MG63 (cell line): ENCODE measurements around the gene RD3L. TPM values are rescaled to one million over a fixed set of nuclear protein-coding genes. Genes with fewer than 3 reads are reported as not detected.
"Not testable (repeated sequence)": the region's sequence is repeated elsewhere in the genome, so short reads cannot be mapped to it uniquely, and the experiment has no call there.

Experiments used
- DNase-seq: peaks from one replicate; pipeline ENCODE4 v3.0.0-alpha.2; 2020
- H3K27me3 ChIP-seq: fragments of 250-450 bp; sonication (Bioruptor Pico); 2 replicates; pipeline ENCODE4 v1.5.1; 2020; ENCODE audit warnings: mild to moderate bottlenecking, moderate library complexity
- H3K36me3 ChIP-seq: fragments of 250-450 bp; sonication (Bioruptor Pico); 2 replicates; pipeline ENCODE4 v1.5.1; 2020; ENCODE audit warnings: mild to moderate bottlenecking, moderate library complexity
- H3K4me3 ChIP-seq: fragments of 250-450 bp; sonication (Bioruptor Pico); 2 replicates; pipeline ENCODE4 v1.5.1; 2020; ENCODE audit warnings: mild to moderate bottlenecking, moderate library complexity
- H3K9me3 ChIP-seq: fragments of 250-450 bp; sonication (Bioruptor Pico); 2 replicates; pipeline ENCODE4 v1.5.1; 2020; ENCODE audit warnings: mild to moderate bottlenecking, moderate library complexity
- total RNA-seq: library from RNA; depleted of rRNA; stranded (reverse); fragments of >200 nt; shearing (Covaris generic); gene quantifications from 2 replicates; pipeline ENCODE4 v1.2.3, GENCODE V29; 2014; ENCODE audit warnings: low replicate concordance; rRNA removed

The RD3L gene
- not detected in 2 replicates for total RNA-seq

DNA sequence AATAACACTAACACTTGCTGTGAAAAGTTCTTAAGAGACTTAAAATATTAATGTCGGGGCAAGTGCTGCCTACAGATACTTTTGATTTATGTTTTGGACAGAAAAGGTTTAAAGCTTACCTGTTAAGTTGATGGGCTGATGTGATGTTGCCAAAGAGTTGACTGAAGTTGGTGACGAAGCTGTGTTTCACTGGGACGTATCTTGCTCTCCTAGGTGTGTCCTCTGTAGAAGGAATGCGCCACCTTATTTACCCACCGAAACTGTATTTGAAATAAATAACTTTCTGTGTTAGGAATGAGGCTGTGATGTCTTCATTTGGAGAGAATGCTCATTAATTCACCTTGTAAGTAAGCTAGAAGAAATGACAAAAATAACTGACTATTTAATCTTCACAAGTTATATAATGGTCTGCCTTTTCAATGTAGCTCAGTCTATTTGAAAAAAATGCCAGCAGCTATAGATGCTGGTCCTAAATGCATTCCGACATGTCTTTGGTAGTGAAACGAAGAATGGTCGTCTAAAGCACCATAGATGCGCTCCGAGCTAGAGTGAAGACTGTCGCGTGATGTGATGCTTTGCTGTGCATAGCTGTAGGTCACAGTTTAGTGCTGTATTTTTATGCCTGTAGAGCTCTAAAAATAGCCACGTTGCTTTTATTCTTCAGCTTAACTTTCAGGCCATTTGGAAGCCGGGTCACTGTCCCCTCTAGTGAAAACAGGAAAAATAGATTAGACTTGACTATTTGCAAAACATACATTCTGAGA, at the start of gene RD3L:
RD3L (minus strand) TSS at position 557 of the 764 bp plus-strand sequence. CDS start 834 bp downstream, outside the sequence.
- Histone ChIP-seq H3K36me3 (no peaks in the 10 kb centered on the region), H3K4me3 (no peak within 1 kb of the TSS), H3K27me3 (peaks cover 19% of the 10 kb centered on the region), H3K9me3 (no peaks in the 10 kb centered on the region; the same call in 1 of the 2 replicates)
- DNase-seq = no peak

DNA sequence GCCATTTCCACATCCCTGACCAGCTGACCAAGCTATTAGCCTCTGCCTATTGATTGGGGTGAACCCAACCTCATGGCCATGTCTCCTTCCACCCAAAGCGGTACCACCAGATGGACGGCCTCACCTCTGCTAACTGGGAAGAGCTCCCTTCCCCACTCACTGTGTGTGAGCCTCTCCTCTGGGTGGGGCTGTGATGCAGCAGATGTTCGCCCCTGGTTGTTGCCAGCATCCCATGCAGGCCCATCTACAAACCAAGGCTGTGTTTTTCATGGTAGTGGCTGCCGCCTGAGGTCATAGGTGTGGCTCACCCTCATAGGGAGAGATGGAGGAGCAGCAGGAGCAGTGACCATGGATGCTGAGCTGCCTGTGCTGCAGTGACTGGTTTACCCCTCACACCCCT, 47.6 kb upstream of the RD3L start:
- H3K27me3 ChIP-seq = no peaks in the 10 kb centered on the region
- H3K4me3 ChIP-seq = no peak overlapping the region
- H3K9me3 ChIP-seq = peaks cover 5% of the 10 kb centered on the region; the same call in 1 of the 2 replicates
- DNase-seq = no peak
- no peaks in the 10 kb centered on the region for H3K36me3 ChIP-seq

DNA sequence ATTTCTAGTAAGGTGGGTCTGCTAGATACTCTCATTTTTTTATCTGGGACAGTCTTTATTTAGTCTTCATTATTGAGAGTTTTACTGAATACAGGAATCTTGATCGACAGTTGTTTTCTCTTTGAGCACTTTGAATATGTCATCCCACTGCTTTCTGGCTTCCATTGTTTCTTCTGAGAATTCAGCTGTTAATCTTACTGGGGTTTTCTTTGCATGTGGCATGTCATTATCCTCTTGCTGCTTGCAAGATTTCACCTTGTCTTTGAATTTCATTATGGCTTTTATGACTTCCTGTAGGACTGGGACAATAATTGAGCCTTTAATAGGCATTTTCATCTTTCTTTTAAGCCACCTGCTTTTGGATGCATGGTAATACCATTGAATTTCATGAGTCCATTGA, 46.7 kb upstream of the RD3L start:
- Histone ChIP-seq H3K4me3 (no peak overlapping the region), H3K36me3 (no peaks in the 10 kb centered on the region), H3K27me3 (no peaks in the 10 kb centered on the region), H3K9me3 (peaks cover 5% of the 10 kb centered on the region; the same call in 1 of the 2 replicates)
- DNase-seq = no peak

DNA sequence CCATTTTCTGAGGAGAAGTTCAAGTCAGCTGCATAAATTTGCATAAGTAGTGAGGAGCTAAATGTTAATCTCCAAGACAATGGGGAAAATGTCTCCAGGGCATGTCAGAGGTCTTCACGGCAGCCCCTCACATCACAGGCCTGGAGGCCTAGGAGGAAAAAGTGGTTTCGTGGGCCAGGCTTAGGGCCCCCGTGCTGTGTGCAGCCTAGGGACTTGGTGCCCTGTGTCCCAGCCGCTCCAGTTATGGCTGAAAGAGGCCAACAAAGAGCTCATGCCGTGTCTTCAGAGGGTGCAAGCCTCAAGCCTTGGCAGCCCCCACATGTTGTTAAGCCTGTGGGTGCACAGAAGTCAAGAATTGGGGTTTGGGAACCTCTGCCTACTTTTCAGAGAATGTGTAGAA, 41.9 kb upstream of the RD3L start:
- H3K36me3 ChIP-seq = no peaks in the 10 kb centered on the region
- no peak for DNase-seq
- no peak overlapping the region for H3K4me3 ChIP-seq
- H3K9me3 ChIP-seq = peaks cover 5% of the 10 kb centered on the region; the same call in 1 of the 2 replicates
- H3K27me3 ChIP-seq = no peaks in the 10 kb centered on the region

DNA sequence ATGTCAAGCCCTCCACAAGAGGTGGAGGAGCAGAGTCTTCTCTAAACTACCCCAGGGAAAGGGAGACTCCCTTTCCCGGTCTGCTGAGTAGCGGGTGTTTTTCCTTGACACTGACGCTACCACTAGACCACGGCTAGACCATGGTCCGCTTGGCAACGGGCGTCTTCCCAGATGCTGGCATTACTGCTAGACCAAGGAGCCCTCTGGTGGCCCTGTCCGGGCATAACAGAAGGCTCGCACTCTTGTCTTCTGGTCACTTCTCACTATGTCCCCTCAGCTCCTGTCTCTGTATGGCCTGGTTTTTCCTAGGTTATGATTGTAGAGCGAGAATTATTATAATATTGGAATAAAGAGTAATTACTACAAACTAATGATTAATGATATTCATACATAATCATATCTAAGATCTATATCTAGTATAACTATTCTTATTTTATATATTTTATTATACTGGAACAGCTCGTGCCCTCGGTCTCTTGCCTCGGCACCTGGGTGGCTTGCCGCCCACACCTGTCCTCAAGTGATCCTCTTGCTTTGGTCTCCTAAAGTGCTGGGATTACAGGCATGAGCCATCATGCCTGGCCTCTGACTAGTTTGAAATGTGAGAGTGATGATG, 38.4 kb upstream of the RD3L start:
- H3K4me3 ChIP-seq, H3K9me3 ChIP-seq, H3K36me3 ChIP-seq, H3K27me3 ChIP-seq: not testable (repeated sequence)
- peak; percentile 46 for DNase-seq

DNA sequence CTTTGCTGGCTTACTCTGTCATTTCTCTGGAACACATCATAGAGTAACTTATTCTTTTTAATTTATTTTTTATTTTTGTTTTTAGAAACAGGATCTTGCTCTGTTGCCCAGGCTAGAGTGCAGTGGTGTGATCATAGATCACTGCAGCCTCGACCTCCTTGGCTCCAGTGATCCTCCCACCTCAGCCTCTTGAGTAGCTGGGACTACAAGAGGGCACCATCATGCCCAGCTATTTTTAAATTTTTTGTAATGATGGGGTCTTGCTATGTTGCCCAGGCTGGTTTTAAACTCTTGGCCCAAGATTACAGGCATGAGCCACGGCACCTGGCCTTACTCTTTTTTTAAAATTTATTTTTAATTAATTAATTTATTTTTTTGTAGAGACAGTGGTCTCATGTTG, 32.2 kb upstream of the RD3L start:
- no peak for DNase-seq
- Histone ChIP-seq H3K27me3 (no peaks in the 10 kb centered on the region), H3K9me3 (no peaks in the 10 kb centered on the region), H3K36me3 (no peaks in the 10 kb centered on the region), H3K4me3 (no peak overlapping the region)

DNA sequence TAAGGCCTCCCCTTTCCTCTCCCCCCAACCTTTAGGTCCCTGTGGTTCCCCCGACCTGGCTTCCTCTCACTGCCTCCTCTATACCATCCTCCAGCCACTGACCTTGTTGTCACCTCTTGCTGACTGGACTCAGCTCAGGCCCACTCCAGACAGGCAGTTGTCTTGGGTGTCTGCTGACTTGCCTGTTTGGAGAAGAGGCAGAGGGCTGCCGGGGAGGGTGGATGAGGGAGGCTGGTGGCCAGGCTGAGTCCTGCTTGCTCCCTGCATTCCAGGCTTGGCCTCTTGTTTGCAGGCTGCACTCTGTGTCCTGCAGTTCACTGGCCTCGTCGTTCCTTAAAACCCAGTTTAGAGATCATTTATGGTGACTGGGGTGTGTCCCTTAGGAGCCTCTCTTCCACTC, 31.0 kb upstream of the RD3L start:
- no peak for DNase-seq
- Histone ChIP-seq H3K9me3 (no peaks in the 10 kb centered on the region), H3K27me3 (no peaks in the 10 kb centered on the region), H3K36me3 (no peaks in the 10 kb centered on the region), H3K4me3 (no peak overlapping the region)

DNA sequence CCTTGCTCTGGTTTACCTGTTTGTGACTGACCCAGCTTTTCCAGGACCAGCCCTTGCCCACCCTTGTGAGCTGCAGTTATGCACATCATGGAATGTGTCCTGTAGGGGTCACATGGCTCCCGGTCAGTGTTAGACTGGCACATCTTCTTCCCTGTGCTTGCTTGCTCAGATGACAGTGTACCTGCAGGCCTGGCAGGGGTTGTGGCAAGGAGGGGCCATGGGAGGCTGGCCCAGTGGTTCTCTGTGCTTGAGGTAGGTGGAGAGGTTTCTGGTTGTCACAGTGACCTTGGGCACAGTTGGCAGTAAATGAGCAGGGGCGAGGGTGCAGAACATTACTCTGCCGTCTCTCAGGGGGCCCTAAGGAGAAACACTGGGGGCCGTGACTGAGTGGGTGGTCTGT, 27.6 kb upstream of the RD3L start:
- no peak for DNase-seq
- Histone ChIP-seq H3K36me3 (no peaks in the 10 kb centered on the region), H3K9me3 (no peaks in the 10 kb centered on the region), H3K4me3 (no peak overlapping the region), H3K27me3 (no peaks in the 10 kb centered on the region)

DNA sequence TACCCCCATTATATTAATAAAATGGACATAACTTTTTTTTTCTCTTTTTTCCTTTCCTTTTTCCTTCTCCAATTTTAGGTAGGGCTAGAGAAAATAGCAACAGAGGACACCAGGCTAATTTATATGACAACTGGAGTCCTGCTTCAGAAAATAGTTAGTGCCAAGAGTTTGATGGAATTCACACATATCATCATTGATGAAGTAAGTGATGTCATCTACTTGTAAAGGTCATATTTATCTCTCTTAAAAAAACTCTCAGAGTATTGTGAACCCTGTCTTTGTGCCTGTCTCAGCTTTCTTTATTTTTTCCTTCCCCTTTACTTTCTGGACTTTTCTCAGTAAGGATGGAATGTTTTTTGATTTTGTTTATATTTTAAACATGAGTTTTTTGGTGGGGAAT, 24.3 kb upstream of the RD3L start:
- Histone ChIP-seq H3K4me3 (no peak overlapping the region), H3K27me3 (no peaks in the 10 kb centered on the region), H3K9me3 (no peaks in the 10 kb centered on the region), H3K36me3 (no peaks in the 10 kb centered on the region)
- DNase-seq = no peak

DNA sequence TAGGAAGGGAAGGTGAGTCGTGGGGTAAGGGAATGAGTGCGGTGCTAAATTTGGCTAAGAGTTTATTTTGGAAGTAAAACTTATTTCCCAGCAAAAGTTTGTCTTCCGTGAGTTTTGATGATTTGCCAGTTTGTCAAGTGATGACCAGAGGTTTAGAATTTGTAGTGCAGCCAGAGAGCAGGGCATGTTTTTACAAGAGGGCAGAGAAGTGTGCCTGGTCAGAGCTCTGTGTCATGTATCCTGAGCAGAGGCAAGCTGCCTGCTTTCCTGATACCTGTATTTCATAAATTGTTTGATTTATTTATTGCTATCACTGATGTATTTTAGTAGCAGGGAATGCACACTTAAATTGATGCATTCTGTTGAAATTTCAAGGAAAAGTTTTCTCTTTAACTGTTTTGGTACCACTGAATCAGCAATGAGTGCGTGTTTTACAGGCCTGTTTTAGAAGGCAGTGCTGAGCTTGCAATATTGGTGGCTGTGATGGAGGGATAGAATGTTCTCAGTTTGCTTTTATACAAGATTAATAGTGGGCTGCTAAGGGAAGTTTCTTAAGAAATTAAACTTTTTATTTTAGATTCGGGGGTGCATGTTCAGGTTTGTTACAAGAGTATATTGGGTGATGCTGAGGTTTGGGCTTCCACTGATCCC, 19.7 kb upstream of the RD3L start:
- Histone ChIP-seq H3K4me3 (no peak overlapping the region), H3K9me3 (no peaks in the 10 kb centered on the region), H3K36me3 (no peaks in the 10 kb centered on the region), H3K27me3 (no peaks in the 10 kb centered on the region)
- DNase-seq = no peak

DNA sequence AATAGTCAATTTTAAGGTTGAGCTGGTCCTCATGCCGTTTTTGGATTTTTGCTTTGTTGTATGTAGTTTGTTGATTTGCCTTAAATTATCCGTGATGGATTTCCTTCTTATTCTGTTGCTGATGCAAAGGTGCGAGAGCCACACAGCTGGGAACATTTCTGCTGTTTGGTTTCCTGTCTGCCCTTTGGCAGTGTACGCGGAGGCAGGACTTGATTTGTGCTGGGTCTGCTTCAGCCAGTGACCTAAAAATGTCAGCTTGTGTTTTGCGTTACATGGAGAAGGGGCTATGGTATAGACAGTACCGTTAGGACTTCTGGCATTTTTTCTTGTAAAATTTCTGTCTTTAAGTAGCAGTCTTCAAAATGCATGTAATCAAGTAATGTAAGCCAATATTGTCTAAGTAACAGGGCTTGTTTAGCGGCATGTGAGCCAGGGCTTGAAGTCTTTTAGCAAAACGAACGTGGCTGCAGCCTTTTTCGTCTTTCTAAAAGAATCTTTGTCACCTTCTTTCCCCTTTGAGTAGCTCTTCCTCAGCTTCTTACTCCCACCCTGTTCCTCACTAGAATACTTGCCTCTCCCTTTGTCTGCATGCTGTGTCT, 18.2 kb upstream of the RD3L start:
- Histone ChIP-seq H3K27me3 (no peaks in the 10 kb centered on the region), H3K9me3 (no peaks in the 10 kb centered on the region), H3K36me3 (no peaks in the 10 kb centered on the region), H3K4me3 (no peak overlapping the region)
- no peak for DNase-seq

DNA sequence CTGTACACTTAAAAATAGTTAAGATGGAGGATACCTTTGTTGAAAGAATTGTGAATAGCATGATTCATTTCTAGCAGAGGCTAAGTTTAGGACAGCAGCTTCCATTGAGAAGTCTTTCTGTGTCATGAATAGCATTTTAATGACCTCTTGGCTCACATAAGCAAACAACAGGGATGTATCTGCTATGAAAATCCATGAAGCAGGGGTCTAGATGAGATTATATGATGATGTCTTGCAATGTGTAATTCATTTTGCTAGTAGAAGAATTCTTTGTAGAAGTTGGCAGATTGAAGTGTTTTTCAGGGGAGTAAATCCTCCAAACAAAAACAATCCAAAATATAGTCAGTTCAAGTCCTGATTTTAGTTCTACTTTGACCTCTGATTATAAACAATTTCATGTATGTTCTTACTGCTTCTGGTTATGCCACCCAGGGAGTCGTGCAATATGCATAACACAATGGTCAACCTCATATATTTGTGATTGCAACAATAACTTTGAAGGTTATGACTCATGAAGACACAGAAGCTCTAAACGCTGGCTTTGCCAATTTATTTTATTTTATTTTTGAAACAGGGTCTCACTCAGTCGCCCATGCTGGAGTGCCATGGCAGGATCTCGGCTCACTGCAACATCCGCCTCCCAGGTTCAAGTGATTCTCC, 6.9 kb upstream of the RD3L start:
- no peak overlapping the region for H3K4me3 ChIP-seq
- H3K27me3 ChIP-seq = no peaks in the 10 kb centered on the region
- peak; percentile 9 for DNase-seq
- H3K36me3 ChIP-seq = no peaks in the 10 kb centered on the region
- H3K9me3 ChIP-seq = no peaks in the 10 kb centered on the region; the same call in 1 of the 2 replicates

DNA sequence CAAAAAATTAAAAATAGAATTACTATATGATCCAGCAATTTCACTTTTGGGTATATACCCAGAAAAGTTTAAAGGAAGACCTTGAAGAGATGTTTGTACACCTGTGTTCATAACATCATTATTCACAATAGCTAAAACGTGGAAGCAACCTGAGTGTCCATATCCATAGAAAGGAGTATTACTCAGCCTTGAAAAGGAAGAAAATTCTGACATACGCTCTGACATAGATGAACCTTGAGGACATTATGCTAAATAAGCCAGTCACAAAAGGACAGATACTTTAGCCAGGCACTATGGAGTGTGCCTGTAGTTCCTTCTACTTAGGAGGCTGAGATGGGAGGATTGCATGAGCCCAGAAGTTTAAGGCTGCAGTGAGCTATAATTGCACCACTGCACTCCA, 6.1 kb upstream of the RD3L start:
- Histone ChIP-seq H3K36me3 (no peaks in the 10 kb centered on the region), H3K27me3 (no peaks in the 10 kb centered on the region), H3K4me3 (no peak overlapping the region), H3K9me3 (no peaks in the 10 kb centered on the region; the same call in 1 of the 2 replicates)
- DNase-seq = no peak

DNA sequence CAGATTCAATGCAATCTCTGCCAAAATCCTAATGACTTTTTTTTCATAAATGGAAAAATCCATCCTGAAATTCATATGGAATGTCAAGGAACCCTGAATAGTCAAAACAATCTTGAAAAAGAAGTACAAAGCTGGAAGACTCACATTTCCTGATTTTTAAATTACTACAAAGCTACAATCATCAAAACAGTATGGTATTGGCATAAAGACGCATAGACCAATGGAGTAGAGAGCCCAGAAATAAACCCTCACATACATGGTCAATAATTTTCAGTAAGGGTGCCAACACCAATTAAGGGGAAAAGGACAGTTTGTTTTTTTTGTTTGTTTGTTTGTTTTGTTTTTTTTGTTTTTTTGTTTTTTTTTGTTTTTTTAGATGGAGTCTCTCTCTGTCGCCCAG, 4.6 kb upstream of the RD3L start:
- Histone ChIP-seq H3K36me3 (no peaks in the 10 kb centered on the region), H3K4me3 (no peak overlapping the region), H3K9me3 (no peaks in the 10 kb centered on the region; the same call in 1 of the 2 replicates), H3K27me3 (peaks cover 4% of the 10 kb centered on the region; the same call in 1 of the 2 replicates)
- DNase-seq = no peak

DNA sequence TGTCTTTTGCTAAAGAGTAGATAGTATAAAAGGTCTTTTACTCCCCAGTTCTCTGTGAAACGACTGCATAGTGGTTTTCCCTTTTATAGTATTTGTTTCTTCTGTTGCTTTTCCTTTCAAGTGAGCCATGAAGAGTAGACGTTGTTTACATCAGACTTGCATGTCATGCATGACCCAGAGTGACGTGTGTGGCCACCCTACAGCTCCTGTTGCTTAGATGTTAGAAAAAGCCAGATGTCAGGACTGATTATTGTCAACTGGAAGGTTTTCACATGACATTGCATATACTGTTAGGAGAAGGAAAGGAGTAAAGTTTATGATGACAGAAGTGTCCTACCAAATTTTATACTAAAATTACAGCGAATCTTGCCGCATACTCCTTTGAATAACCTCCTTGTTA, 1.3 kb upstream of the RD3L start:
- no peak overlapping the region for H3K4me3 ChIP-seq
- no peaks in the 10 kb centered on the region for H3K36me3 ChIP-seq
- peaks cover 19% of the 10 kb centered on the region for H3K27me3 ChIP-seq
- DNase-seq = no peak
- no peaks in the 10 kb centered on the region; the same call in 1 of the 2 replicates for H3K9me3 ChIP-seq

DNA sequence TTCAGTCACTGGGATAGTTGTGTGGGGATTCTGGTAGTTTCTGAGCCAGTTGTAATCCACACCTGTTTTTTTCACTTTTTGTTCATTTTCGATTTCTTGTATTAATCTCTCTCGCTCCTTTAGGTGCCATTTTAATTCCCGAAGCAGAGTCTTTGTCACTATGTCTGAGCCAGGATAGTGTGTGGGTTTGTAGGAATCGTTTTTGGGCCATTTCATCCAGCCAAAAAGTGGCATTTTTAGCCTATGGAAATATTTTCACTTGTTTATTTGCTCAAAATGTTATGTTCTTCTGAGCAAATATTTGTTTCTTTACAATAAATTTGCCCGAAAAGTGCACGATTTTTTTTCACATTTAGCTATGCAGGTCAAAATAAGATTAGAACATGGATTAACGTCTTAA, 867 bp downstream of the RD3L start:
- no peak for DNase-seq
- Histone ChIP-seq H3K4me3 (no peak overlapping the region), H3K27me3 (peaks cover 19% of the 10 kb centered on the region), H3K36me3 (no peaks in the 10 kb centered on the region), H3K9me3 (no peaks in the 10 kb centered on the region)

DNA sequence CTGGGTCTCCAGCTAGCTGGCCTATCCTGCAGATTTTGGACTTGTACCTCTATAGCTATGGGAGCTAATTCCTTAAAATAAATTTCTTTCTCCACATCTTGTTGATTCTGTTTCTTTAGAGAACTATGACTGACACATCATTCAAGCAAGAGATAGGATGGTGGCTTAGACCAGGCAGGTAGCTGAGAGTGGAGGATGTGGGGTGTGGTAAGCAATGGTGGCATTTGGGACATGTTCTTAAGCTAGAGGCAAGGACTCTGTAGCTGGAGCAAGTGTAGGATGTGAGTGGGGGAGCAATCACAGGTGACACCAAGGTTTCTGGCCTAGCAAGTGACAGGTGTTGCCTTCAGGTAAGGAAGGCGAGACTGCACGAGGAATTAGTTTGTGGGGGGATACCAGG, 7.2 kb downstream of the RD3L start:
- Histone ChIP-seq H3K9me3 (no peaks in the 10 kb centered on the region), H3K4me3 (no peak overlapping the region), H3K36me3 (no peaks in the 10 kb centered on the region), H3K27me3 (peaks cover 3% of the 10 kb centered on the region; the same call in 1 of the 2 replicates)
- DNase-seq = no peak
